ENCODE results near the gene NCS1. TPM values are rescaled to one million over a fixed set of nuclear protein-coding genes. Genes with fewer than 3 reads are reported as not detected.

NCS1 gene
- total RNA-seq: 100 to 1,000 TPM; 100 to 206 (median 122) TPM

DNA sequence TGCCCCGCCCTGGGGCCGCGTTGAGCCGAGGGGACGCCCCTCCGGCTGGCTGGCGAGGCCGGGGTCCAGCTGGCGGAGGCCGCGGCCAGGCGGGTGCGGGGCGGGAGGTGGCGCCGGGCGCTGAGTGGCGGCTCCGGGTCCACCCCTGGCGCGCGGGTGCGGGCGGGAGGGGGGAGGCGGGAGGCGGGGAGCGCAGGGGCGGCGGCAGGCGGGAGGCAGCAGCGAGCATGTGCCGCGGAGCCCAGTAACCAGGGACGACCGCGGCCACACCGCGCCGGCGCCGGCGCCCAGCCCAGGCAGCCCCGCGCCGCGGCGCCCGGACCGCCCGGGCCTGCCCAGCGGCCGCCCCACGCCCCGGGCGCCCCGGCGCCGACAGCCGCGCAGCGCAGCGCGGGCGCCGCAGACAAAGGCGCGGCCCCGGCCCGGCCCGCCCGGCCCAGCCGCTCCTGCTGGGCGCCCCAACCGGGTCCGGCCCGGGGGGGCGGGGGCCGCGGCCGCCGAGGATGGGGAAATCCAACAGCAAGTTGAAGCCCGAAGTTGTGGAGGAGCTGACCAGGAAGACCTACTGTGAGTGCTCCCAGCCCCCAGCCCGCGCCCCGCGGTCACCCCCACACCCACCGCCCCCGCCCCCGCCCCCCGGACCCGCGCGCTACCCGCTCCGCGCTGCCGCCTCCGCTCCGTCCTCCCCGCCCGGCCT, at the start of gene NCS1:
Gene NCS1 (plus strand): TSS at position 244 of the 697 bp plus-strand sequence. CDS start 260 bp downstream, at position 504.
- intact Hi-C loops (cut with DNase I): loop anchor here (5.0 kb wide), 2 partner anchors 45 to 65 kb away; no protein-coding TSS in a partner anchor
- peak in 1 of 2 donors; percentile 35 for TF ChIP-seq POLR2AphosphoS5 (IDR thresholded peaks at IDR 0.05)
- TF ChIP-seq EP300 (IDR thresholded peaks at IDR 0.05): no peak

DNA sequence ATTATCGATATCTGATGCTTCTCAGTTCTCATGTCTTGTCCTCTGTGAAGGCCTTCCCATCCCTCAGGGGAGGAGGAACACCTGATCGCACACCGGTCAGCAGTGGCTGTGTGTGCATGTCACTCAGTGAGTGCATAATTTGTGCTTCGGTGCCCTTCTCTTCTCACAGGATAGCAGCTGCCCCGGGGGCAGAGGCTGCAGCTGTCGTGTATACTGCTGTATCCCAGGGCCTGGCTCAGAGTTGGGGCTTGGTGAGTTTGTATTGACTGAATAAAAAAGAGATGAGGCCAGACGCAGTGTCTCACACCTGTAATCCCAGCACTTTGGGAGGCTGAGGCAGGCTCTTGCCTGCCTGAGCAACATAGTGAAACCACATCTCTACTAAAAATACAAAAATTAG, 49.7 kb upstream of the NCS1 start:
- 73% methylated on average over 7 of the region's 7 CpGs for WGBS
- Histone ChIP-seq H3K36me3 (peaks cover 12 to 74% (median 47%) of the 10 kb centered on the region in 4 donors), H3K4me1 (peaks cover 6 to 28% (median 23%) of the 10 kb centered on the region in 4 donors), H3K4me3 (no peak overlapping the region), H3K27ac (replicated peaks in 1 of 4) (no peak overlapping the region), H3K9me3 (no peaks in the 10 kb centered on the region), H3K27me3 (no peaks in the 10 kb centered on the region)
- DNase-seq (ENCODE audit: extremely low spot score): no peak
- TF ChIP-seq POLR2A (IDR thresholded peaks at IDR 0.05; ENCODE audit: low read depth): no peak
- TF ChIP-seq, protein P1, sequence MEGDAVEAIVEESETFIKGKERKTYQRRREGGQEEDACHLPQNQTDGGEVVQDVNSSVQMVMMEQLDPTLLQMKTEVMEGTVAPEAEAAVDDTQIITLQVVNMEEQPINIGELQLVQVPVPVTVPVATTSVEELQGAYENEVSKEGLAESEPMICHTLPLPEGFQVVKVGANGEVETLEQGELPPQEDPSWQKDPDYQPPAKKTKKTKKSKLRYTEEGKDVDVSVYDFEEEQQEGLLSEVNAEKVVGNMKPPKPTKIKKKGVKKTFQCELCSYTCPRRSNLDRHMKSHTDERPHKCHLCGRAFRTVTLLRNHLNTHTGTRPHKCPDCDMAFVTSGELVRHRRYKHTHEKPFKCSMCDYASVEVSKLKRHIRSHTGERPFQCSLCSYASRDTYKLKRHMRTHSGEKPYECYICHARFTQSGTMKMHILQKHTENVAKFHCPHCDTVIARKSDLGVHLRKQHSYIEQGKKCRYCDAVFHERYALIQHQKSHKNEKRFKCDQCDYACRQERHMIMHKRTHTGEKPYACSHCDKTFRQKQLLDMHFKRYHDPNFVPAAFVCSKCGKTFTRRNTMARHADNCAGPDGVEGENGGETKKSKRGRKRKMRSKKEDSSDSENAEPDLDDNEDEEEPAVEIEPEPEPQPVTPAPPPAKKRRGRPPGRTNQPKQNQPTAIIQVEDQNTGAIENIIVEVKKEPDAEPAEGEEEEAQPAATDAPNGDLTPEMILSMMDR (IDR thresholded peaks at IDR 0.05): no peak
- intact Hi-C loops (cut with DNase I): no loop called here

More for the DNA sequence above, at the start of gene NCS1:
- peaks cover 0 to 5% (median 0%) of the 10 kb centered on the region in 4 donors for H3K27me3 ChIP-seq
- H3K27ac ChIP-seq (replicated peaks in 1 of 4): peak within 1 kb of the TSS; percentile 91 to 97 (median 96)
- WGBS: no CpG with 5 or more reads among the region's 101 CpGs
- H3K9me3 ChIP-seq: no peaks in the 10 kb centered on the region
- peaks cover 9 to 55% (median 50%) of the 10 kb centered on the region in 4 donors for H3K4me1 ChIP-seq
- peak within 1 kb of the TSS; percentile 72 to 91 (median 76) for H3K4me3 ChIP-seq
- no peaks in the 10 kb centered on the region for H3K36me3 ChIP-seq
- no peak for DNase-seq (ENCODE audit: extremely low spot score)

GRCh38 chr9:130124085-130124860, 47.9 kb upstream of the NCS1 start:
- no peak overlapping the region for H3K27ac ChIP-seq (replicated peaks in 1 of 4)
- TF ChIP-seq POLR2AphosphoS5 (IDR thresholded peaks at IDR 0.05): no peak
- TF ChIP-seq, protein P1 (IDR thresholded peaks at IDR 0.05): no peak
- TF ChIP-seq POLR2A (IDR thresholded peaks at IDR 0.05; ENCODE audit: low read depth): no peak
- TF ChIP-seq EP300 (IDR thresholded peaks at IDR 0.05): no peak
- H3K4me3 ChIP-seq: no peak overlapping the region
- no peaks in the 10 kb centered on the region for H3K27me3 ChIP-seq
- DNase-seq (ENCODE audit: extremely low spot score): no peak
- peaks cover 20 to 76% (median 57%) of the 10 kb centered on the region in 4 donors for H3K36me3 ChIP-seq
- no peaks in the 10 kb centered on the region for H3K9me3 ChIP-seq
- H3K4me1 ChIP-seq: peaks cover 11 to 27% (median 20%) of the 10 kb centered on the region in 4 donors
- whole genome bisulfite sequencing: 89% methylated on average over 7 of the region's 7 CpGs
- intact Hi-C loops (cut with DNase I): no loop called here

DNA sequence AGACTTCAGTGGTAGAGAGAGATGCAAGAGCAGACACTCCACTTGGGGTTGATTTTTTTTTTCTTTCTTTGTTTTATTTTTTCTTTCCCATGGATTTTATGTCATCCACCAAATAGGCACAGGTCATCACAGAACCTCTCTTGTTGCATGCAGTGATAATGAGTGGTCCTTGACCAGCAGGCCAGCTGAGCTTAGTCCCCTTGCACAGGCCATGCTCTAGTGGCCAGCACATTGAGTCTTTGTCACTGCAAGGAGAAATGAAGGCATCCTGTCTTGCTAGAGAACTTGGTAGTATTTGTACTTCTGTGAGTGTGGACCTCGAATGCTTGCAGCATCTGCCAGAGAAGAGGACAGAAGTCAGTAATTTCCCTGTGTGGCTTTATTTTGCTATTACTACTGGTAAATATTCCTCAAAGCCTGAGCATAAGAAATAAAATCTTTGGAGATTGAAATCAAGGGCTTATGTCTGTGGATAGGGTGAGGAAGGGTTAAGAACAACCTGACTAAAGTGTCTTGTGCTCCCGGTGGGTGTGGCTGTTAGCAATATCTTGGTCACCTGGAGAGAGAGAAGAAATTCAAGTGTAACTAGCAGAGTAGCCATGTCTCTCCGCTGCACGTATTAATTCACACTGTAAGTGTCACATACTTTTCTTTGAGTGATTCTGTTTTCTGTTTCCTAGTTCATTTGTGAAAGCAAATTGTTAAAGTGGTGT, 45.3 kb upstream of the NCS1 start:
- intact Hi-C loops (cut with DNase I): no loop called here
- no peaks in the 10 kb centered on the region for H3K9me3 ChIP-seq
- peaks cover 15 to 28% (median 25%) of the 10 kb centered on the region in 4 donors for H3K4me1 ChIP-seq
- 68% methylated on average over 4 of the region's 4 CpGs for WGBS
- TF ChIP-seq POLR2A (IDR thresholded peaks at IDR 0.05; ENCODE audit: low read depth): no peak
- no peak overlapping the region for H3K27ac ChIP-seq (replicated peaks in 1 of 4)
- DNase-seq (ENCODE audit: extremely low spot score): no peak
- H3K27me3 ChIP-seq: no peaks in the 10 kb centered on the region
- peaks cover 23 to 85% (median 69%) of the 10 kb centered on the region in 4 donors for H3K36me3 ChIP-seq
- H3K4me3 ChIP-seq: no peak overlapping the region

DNA sequence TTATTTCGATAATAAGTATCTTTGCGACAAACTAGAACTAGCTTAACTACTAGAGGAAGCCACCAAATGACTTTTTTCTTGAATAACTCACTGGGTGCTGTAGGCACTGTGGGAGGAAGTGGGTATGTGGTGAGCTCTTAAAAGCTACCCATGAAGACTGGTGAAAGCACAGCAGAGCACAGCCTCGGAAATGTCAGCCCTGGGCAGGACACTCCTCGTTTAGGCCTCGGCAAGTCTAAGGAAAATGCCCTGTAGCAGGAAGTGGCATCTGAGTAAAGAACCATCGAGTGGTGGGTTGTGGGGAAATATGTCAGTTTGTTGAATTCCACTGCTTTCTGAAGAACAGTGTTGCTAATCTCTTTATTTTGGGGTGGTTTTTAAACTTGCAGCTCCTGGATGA, 44.0 kb upstream of the NCS1 start:
- Histone ChIP-seq H3K27ac (replicated peaks in 1 of 4) (peak overlapping the region; percentile 79 to 88 (median 85)), H3K4me3 (no peak overlapping the region), H3K9me3 (no peaks in the 10 kb centered on the region), H3K27me3 (no peaks in the 10 kb centered on the region), H3K36me3 (peaks cover 14 to 82% (median 67%) of the 10 kb centered on the region in 4 donors), H3K4me1 (peaks cover 15 to 28% (median 25%) of the 10 kb centered on the region in 4 donors)
- intact Hi-C loops (cut with DNase I): no loop called here
- TF ChIP-seq, protein P1 (IDR thresholded peaks at IDR 0.05): no peak
- no peak for TF ChIP-seq POLR2AphosphoS5 (IDR thresholded peaks at IDR 0.05)
- TF ChIP-seq EP300 (IDR thresholded peaks at IDR 0.05): no peak
- TF ChIP-seq POLR2A (IDR thresholded peaks at IDR 0.05; ENCODE audit: low read depth): no peak
- DNase-seq (ENCODE audit: extremely low spot score): no peak
- 72% methylated on average over 6 of the region's 6 CpGs for WGBS

Data from esophagus muscularis mucosa (tissue), 4 donors.